DOHH2 (cell line): ENCODE measurements around the gene DND1.

Source experiments
- CTCF ChIP-seq: fragments of 200-600 bp; sonication (generic); IDR thresholded peaks from one replicate; pipeline ENCODE4 v1.5.1; 2014; ENCODE audit warnings: antibody characterized with exemption, mild to moderate bottlenecking, low read depth, low read length; ENCODE audit not compliant: poor library complexity, severe bottlenecking
- EZH2phosphoT487 ChIP-seq: fragments of 200-600 bp; sonication (generic); IDR thresholded peaks from 2 replicates; pipeline ENCODE4 v1.6.1; 2017; ENCODE audit warnings: borderline replicate concordance, mild to moderate bottlenecking, antibody characterized with exemption, low read length, moderate library complexity, mixed read lengths

DNA sequence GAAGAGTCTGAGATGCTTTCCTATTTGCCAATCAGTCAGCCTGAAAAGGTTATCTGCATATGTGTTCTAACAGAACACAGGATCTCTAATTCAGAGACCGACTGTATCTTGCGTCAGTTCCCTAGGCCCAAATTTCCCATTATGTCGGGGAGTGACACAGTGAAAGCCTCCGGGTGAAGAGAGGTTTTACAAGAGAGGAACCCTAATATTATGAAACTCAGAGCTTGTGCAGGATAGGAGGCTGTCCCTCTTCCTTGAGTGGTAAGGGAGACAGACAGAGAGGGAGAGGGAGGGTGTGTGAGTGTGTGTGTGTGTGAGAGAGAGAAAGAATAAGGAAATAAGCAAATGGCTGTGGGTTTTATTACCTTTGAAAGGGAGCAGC, 42.3 kb downstream of the DND1 start:
- TF ChIP-seq CTCF (no peak), EZH2phosphoT487 (no peak)
